ENCODE measurements around the gene DAB2. TPM values are rescaled to one million over a fixed set of nuclear protein-coding genes. Genes with fewer than 3 reads are reported as not detected.

DAB2 gene
- 0.14 and 0.59 TPM in 2 replicates for total RNA-seq (2014; rRNA removed; shearing (Covaris generic))
- polyA plus RNA-seq (2014; cell fraction: nucleus; rRNA removed): 0.74 TPM in 1 of 2 replicates, not detected in the other

DNA sequence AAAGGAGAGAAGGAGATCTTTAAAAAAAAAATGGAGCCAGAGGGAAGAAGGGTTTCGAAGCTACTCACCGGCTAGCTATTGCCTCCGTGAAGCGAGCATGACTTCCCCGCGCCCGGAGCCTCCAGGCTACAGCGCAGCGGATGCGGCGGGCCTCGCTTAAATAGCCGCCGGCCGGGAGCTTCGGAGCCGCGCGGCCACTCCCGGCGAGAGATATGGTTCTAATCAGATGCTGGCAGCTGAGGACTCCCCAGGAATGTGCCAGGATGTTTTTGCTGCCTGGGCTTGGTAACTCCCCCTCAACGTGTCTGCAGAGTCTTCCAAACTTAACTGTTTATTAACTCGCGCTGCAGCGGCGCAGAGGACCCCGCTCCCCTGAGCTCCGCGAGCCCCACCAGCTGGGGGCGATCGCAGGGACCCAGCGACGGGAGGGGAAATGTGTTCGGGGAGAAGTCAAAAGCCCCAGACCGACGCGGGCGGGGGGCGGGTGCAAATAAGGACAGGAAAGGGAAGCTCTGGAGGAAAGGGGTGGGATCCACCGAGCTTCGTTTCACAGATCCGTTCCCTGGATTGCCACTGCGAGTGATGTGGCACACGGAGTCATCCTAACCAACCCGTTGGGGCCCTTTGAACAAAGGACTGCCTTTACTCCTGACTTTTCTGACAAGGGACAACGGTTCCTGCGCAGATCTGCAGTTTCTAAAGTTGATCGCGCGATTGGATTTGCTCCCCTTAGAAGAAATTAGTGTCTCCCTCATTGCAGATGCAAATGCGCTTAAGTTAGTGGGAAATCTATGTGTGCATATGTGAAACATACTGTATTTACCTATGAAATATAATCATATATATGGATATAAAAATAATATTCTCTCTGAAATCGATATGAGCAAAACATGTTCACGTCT lies at the start of gene DAB2:
DAB2 (minus strand) TSS at position 245 of the 902 bp plus-strand sequence. CDS start 30,660 bp downstream, outside the sequence.
- peak; percentile 18 for DNase-seq (ENCODE audit: extremely low read depth, low read depth)

GRCh38 chr5:39473156-39473775 lies 48.5 kb upstream of the DAB2 start:
- no peak for DNase-seq (ENCODE audit: extremely low read depth, low read depth)

GRCh38 chr5:39471836-39472508 lies 47.2 kb upstream of the DAB2 start:
- no peak for DNase-seq (ENCODE audit: extremely low read depth, low read depth)

DNA sequence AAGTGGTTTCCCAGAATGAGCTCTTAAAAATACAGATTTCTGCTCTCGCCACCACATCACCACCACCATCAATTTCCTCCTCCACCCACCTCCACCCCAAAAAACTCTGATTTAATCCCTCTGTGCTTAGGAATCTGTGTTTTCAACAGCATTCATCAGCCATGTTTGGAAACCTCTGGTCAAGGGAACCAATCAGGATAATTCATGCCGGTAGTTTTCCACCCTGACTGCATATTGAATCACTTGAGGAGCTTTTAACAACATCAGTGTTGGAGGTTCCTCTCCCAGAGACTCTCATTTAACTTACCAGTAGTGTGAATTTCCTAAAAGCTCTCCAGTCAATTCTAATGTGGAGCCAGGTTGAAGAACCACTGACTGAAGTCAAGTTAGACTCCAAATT lies 46.0 kb upstream of the DAB2 start:
- no peak for DNase-seq (ENCODE audit: extremely low read depth, low read depth)

GRCh38 chr5:39469777-39470415 lies 45.1 kb upstream of the DAB2 start:
- no peak for DNase-seq (ENCODE audit: extremely low read depth, low read depth)

GRCh38 chr5:39469176-39469575 lies 44.4 kb upstream of the DAB2 start:
- no peak for DNase-seq (ENCODE audit: extremely low read depth, low read depth)

GRCh38 chr5:39466846-39467245 lies 42.1 kb upstream of the DAB2 start:
- no peak for DNase-seq (ENCODE audit: extremely low read depth, low read depth)

DNA sequence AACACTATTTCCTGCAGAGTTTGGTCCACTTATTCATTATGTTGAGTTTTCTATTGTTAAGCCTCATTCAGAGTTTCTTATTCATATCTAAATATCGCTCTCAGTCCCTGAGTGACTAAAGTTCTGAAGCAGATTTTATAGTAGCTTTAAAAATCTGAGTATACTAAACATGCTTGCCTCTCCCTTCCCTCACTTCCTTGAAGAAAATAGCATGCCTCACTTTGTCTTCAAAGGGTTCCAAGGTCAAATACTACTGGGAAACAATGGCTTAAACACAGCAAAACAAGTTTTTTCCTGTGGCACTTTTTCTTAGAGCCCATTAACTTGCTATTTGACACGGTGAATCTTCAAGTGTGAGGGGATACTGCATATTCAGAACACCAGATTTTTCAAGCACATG lies 41.1 kb upstream of the DAB2 start:
- DNase-seq (ENCODE audit: extremely low read depth, low read depth): no peak

DNA sequence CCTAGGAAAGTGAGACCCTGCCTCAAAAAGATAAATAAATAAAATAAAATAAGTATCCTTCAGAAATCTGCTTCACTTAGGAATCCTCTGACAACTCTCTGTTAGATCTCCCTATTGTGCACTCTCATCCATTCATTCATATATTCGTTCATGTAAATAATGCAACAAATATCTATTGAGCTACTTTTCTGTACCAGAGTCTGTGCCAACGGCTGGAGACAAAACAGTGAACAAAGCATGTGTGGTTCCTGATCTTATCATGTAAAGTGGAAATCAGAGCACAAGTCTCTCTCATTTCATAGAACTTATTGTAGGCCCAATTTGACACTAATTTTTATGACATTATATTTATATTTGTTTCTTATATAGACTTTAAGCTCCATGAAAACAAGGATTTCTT lies 40.3 kb upstream of the DAB2 start:
- DNase-seq (ENCODE audit: extremely low read depth, low read depth): no peak

GRCh38 chr5:39464088-39464487 lies 39.3 kb upstream of the DAB2 start:
- no peak for DNase-seq (ENCODE audit: extremely low read depth, low read depth)

DNA sequence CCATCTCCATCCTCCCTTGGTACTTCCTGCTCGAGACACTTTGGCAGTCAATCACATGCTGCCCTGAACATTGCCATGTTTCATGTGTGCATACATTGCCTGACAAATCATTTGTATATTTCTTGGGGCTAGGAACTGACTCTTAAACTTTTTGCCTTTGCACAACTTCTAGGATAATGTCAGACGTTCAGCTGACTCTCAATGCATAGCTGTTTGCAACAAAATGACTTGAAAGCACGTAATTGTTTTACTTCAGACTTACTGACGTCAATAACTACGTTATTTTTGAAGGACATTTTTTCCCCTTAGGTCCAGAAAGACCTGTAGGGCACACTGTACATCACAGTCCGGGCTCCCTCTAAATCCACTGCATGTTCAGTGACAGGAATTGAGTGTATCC lies 37.4 kb upstream of the DAB2 start:
- DNase-seq (ENCODE audit: extremely low read depth, low read depth): no peak

GRCh38 chr5:39461007-39461682 lies 36.4 kb upstream of the DAB2 start:
- no peak for DNase-seq (ENCODE audit: extremely low read depth, low read depth)

- DNase-seq (ENCODE audit: extremely low read depth, low read depth): no peak
Observed at GRCh38 chr5:39459907-39460306, 35.1 kb upstream of the DAB2 start.

GRCh38 chr5:39459071-39459470 lies 34.3 kb upstream of the DAB2 start:
- DNase-seq (ENCODE audit: extremely low read depth, low read depth): no peak

DNA sequence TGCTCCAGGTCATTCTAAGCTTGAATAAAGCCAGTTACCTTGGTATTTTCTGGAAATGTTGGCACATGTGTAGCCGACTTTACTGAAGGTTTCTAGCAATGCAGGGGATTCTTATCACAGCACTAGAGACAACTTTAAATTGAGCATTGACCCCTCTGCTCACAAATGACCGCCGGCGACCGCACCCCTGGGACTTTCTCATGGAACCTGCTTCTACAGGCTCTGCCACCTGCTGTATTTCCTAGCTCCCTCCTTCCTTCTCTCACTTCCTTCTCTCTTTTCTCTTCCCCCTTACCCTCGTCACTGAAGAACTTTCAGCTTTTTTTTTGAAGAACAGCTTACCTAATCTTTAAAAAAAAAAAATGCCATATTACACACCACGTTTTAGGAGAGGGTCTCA lies 30.9 kb upstream of the DAB2 start:
- DNase-seq (ENCODE audit: extremely low read depth, low read depth): no peak

DNA sequence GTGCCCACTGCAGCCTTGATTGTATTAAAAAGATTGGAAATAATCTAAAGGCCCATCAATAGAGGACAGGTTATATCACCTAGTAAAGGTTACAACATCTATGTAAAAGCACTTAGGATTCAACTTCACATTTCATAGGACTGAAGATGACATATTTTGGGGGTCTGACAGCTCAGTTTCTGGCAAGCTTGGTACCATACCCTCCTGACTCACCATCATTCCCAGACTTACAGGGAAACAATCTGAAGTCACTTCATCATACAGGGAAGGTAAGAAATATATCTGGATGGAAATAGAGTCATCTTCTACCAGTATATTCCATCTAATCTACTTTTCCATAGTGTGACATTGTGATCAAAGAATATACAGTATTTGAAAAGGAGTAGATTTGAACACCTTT lies 28.8 kb upstream of the DAB2 start:
- no peak for DNase-seq (ENCODE audit: extremely low read depth, low read depth)

DNA sequence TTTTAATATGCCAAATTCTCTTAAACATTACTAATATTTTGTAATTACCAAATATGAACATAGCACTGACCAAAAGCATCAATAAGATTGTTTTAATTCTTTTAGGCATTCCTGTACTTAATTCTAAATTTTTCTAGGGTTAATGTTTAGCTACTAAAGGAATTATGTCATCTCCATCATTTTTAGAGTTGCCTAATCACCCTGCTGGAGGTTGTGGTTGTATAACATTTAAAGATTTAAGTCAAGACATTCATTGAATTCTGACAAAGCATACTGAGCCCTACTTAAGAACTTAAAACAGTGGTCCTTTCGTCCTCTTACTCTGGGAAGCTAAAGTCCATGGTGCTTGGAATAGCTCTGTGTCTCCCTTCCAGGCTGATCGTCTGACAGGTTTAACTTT lies 28.1 kb upstream of the DAB2 start:
- no peak for DNase-seq (ENCODE audit: extremely low read depth, low read depth)

- no peak for DNase-seq (ENCODE audit: extremely low read depth, low read depth)
Observed at GRCh38 chr5:39451276-39451941, 26.6 kb upstream of the DAB2 start.

- no peak for DNase-seq (ENCODE audit: extremely low read depth, low read depth)
Observed at GRCh38 chr5:39450487-39450886, 25.7 kb upstream of the DAB2 start.

GRCh38 chr5:39449591-39449990 lies 24.8 kb upstream of the DAB2 start:
- DNase-seq (ENCODE audit: extremely low read depth, low read depth): no peak
